Type B pancreatic cell (in vitro differentiated cells): ENCODE data around the gene GCK. TPM values are rescaled to one million over a fixed set of nuclear protein-coding genes. Genes with fewer than 3 reads are reported as not detected.

Experiments
- DNase-seq: peaks from one replicate; pipeline ENCODE4 v3.0.0; 2021; ENCODE audit warnings: mixed read lengths; ENCODE audit not compliant: unreplicated experiment; ENCODE audit errors: extremely low spot score
- H3K27ac Mint-ChIP-seq: 2 replicates; pipeline ENCODE4 v1.8.0; 2021; ENCODE audit warnings: mild to moderate bottlenecking, mixed read lengths
- H3K27me3 Mint-ChIP-seq: 2 replicates; pipeline ENCODE4 v1.8.0; 2021; ENCODE audit warnings: mixed read lengths
- H3K36me3 Mint-ChIP-seq: 2 replicates; pipeline ENCODE4 v1.8.0; 2021; ENCODE audit warnings: mixed read lengths
- H3K4me1 Mint-ChIP-seq: one replicate; pipeline ENCODE4 v1.8.0; 2021; ENCODE audit warnings: mixed read lengths; ENCODE audit not compliant: unreplicated experiment
- H3K4me3 Mint-ChIP-seq: 2 replicates; pipeline ENCODE4 v1.8.0; 2021; ENCODE audit warnings: mild to moderate bottlenecking, mixed read lengths
- H3K9me3 Mint-ChIP-seq: 2 replicates; pipeline ENCODE4 v1.8.0; 2021; ENCODE audit warnings: mixed read lengths
- total RNA-seq: library from RNA; stranded (reverse); gene quantifications from 2 replicates; pipeline ENCODE4 v1.2.1, GENCODE V29; 2021; ENCODE audit warnings: low replicate concordance
- TF ChIP-seq, protein P1 (sequence below): fragments of 200-600 bp; sonication (generic); conservative IDR thresholded peaks from 2 replicates; pipeline ENCODE4 v1.5.0; 2021; ENCODE audit warnings: antibody characterized with exemption, mild to moderate bottlenecking

Gene GCK
- total RNA-seq, 1 donor from 2014 or later, result 5.6 TPM

DNA sequence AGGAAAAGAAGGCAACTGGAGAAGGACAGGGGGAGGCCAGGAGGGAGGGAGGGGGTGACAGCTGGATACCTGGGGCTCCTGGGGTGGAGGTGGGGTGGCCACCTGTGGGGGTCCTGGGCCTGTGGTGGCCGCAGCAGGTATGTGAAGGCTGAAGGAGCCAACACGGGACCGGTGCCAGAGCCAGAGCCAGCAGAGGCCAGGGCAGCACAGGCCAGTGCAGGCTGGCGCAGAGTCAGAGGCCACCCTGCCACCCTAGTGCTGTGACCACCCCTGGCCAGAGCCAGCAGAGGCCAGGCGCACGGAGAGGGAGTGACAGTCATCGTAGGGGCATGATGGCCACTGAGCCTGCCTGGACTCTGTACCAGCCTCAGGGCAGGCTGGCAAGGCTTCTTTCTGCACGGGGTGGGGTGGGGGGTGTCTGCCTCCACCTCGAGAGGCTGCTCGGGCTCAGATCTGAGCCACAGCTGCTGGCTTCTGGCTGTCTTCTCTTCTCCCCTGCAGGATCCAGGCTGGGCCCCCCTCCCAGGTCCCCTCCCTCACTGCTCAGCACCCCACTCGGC, 40.4 kb upstream of the GCK start:
- Mint-ChIP-seq H3K9me3 (no peaks in the 10 kb centered on the region), H3K4me1 (peaks cover 4% of the 10 kb centered on the region), H3K36me3 (no peaks in the 10 kb centered on the region), H3K27me3 (no peaks in the 10 kb centered on the region), H3K27ac (no peak overlapping the region), H3K4me3 (no peak overlapping the region)
- TF ChIP-seq, protein P1, sequence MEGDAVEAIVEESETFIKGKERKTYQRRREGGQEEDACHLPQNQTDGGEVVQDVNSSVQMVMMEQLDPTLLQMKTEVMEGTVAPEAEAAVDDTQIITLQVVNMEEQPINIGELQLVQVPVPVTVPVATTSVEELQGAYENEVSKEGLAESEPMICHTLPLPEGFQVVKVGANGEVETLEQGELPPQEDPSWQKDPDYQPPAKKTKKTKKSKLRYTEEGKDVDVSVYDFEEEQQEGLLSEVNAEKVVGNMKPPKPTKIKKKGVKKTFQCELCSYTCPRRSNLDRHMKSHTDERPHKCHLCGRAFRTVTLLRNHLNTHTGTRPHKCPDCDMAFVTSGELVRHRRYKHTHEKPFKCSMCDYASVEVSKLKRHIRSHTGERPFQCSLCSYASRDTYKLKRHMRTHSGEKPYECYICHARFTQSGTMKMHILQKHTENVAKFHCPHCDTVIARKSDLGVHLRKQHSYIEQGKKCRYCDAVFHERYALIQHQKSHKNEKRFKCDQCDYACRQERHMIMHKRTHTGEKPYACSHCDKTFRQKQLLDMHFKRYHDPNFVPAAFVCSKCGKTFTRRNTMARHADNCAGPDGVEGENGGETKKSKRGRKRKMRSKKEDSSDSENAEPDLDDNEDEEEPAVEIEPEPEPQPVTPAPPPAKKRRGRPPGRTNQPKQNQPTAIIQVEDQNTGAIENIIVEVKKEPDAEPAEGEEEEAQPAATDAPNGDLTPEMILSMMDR, result no peak
- no peak for DNase-seq

GRCh38 chr7:44228571-44229350, 39.5 kb upstream of the GCK start:
- no peaks in the 10 kb centered on the region for H3K9me3 Mint-ChIP-seq
- TF ChIP-seq, protein P1, result no peak
- no peak overlapping the region for H3K4me3 Mint-ChIP-seq
- H3K27me3 Mint-ChIP-seq, result peaks cover 1% of the 10 kb centered on the region
- peaks cover 7% of the 10 kb centered on the region for H3K4me1 Mint-ChIP-seq
- no peaks in the 10 kb centered on the region for H3K36me3 Mint-ChIP-seq
- no peak for DNase-seq
- H3K27ac Mint-ChIP-seq, result no peak overlapping the region

GRCh38 chr7:44227911-44228310, 38.7 kb upstream of the GCK start:
- TF ChIP-seq, protein P1, result no peak
- Mint-ChIP-seq H3K4me1 (peaks cover 12% of the 10 kb centered on the region), H3K9me3 (no peaks in the 10 kb centered on the region), H3K27ac (no peak overlapping the region), H3K4me3 (no peak overlapping the region), H3K36me3 (no peaks in the 10 kb centered on the region), H3K27me3 (peaks cover 4% of the 10 kb centered on the region)
- DNase-seq, result no peak

DNA sequence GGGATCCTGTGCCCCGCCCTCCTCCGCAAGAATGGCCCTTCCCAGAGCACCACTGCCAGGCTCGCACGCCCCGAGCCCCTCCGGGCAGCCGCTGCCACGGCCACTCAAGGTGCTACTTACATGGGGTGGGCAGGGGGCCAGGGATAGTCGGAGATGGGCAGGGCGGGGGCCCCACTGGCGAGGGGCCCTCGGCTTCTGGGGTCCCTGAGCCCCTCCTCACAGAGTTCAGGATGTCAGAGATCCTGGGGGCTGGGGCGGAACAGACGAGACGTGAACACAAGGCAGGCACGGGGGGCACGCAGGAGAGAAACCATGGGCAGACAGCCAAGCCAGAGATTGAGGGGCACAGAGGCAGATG, 37.1 kb upstream of the GCK start:
- TF ChIP-seq, protein P1, result no peak
- H3K27ac Mint-ChIP-seq, result no peak overlapping the region
- H3K4me3 Mint-ChIP-seq, result no peak overlapping the region
- H3K9me3 Mint-ChIP-seq, result no peaks in the 10 kb centered on the region
- no peak for DNase-seq
- H3K36me3 Mint-ChIP-seq, result no peaks in the 10 kb centered on the region
- H3K27me3 Mint-ChIP-seq, result peaks cover 4% of the 10 kb centered on the region
- H3K4me1 Mint-ChIP-seq, result peaks cover 12% of the 10 kb centered on the region

DNA sequence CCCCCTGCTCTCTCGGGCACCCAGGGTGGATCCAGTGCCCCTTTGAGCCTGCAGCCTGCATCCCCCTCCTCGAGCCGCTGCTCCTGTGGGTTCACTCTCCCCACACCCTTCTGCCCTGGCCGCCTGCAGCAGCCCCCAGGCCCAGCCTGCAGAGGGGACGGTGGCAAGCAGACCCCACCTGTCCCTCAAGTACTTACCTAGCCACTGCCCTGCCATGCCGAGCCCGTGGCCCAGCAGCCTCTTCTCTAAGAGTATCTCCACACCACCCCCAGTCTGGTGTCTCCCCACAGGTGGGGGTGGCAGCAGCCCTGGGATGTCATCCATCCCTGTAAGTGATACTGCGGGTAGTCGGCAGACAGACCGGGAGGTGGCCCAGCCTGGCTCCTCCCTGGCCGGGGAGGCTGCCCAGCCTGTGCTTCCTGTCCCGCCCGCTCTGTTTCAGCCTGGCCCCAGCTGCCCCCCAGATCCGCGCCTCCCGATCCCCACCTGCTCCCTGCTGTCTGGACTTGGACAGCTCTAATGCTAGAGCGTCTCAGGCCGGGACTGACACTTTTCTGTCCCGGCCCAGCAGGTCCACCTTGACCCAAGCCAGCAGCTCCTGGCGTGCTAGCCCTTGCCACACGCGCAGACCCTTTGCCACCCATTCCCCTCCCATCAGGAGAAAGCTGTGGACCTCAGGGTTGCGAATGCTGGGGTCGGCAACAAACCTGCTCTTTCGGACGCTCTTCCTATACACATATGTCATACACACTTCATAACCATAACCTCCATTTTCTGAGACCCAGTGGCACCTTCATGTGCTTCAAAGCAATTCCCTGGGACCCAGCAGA, 36.5 kb upstream of the GCK start:
- no peak overlapping the region for H3K4me3 Mint-ChIP-seq
- H3K27ac Mint-ChIP-seq, result no peak overlapping the region
- no peaks in the 10 kb centered on the region for H3K9me3 Mint-ChIP-seq
- DNase-seq, result no peak
- TF ChIP-seq, protein P1, result no peak
- H3K27me3 Mint-ChIP-seq, result peaks cover 4% of the 10 kb centered on the region
- peaks cover 12% of the 10 kb centered on the region for H3K4me1 Mint-ChIP-seq
- no peaks in the 10 kb centered on the region for H3K36me3 Mint-ChIP-seq
